Astrocyte (in vitro differentiated cells and primary cell): ENCODE measurements around the gene OXLD1. TPM values are rescaled to one million over a fixed set of nuclear protein-coding genes. Genes with fewer than 3 reads are reported as not detected.

ENCODE experiments used
- DNase-seq: peaks from one replicate; pipeline ENCODE4 v3.0.0-alpha.2; 2010; ENCODE audit warnings: low read depth
- FAIRE-seq: peaks from 2 replicates; lab custom pipeline; 2011; peaks lifted over from hg19 to GRCh38; lab: Jason Lieb, UNC
- H2AFZ ChIP-seq: 2 replicates; pipeline ENCODE4 v1.6.0; 2012; ENCODE audit warnings: low read depth, low read length, inconsistent platforms
- H3K27ac ChIP-seq: 2 replicates; pipeline ENCODE4 v1.5.1; 2011; ENCODE audit warnings: low read depth, low read length, inconsistent platforms
- H3K27me3 ChIP-seq: 2 replicates; pipeline ENCODE4 v1.6.0; 2011; ENCODE audit warnings: low read length, inconsistent platforms; ENCODE audit not compliant: insufficient read depth
- H3K36me3 ChIP-seq: 2 replicates; pipeline ENCODE4 v1.5.1; 2011; ENCODE audit warnings: low read length, inconsistent platforms; ENCODE audit not compliant: insufficient read depth
- H3K4me1 ChIP-seq: 2 replicates; pipeline ENCODE4 v1.5.1; 2011; ENCODE audit warnings: low read length, inconsistent platforms; ENCODE audit not compliant: insufficient read depth
- H3K4me2 ChIP-seq: 2 replicates; pipeline ENCODE4 v1.6.0; 2012; ENCODE audit warnings: low read length, inconsistent platforms
- H3K4me3 ChIP-seq: 2 replicates; pipeline ENCODE4 v1.5.1; 2011; ENCODE audit warnings: low read depth, mild to moderate bottlenecking, low read length, inconsistent platforms; ENCODE audit not compliant: insufficient read depth
- H3K79me2 ChIP-seq: 2 replicates; pipeline ENCODE4 v1.6.0; 2012; ENCODE audit warnings: mild to moderate bottlenecking, low read length, inconsistent platforms; ENCODE audit not compliant: insufficient read depth
- H3K9ac ChIP-seq: 2 replicates; pipeline ENCODE4 v1.6.0; 2012; ENCODE audit warnings: mild to moderate bottlenecking, low read length, inconsistent platforms
- H3K9me3 ChIP-seq: 2 replicates; pipeline ENCODE4 v1.5.1; 2012; ENCODE audit warnings: low read depth, mild to moderate bottlenecking, low read length, inconsistent platforms; ENCODE audit not compliant: insufficient read depth
- H4K20me1 ChIP-seq: 2 replicates; pipeline ENCODE4 v1.6.0; 2012; ENCODE audit warnings: low read length, inconsistent platforms; ENCODE audit not compliant: insufficient read depth
- H3K27ac Mint-ChIP-seq: one replicate; pipeline ENCODE4 v1.8.0; 2021; ENCODE audit warnings: mild to moderate bottlenecking, mixed read lengths; ENCODE audit not compliant: unreplicated experiment
- H3K27me3 Mint-ChIP-seq: one replicate; pipeline ENCODE4 v1.8.0; 2021; ENCODE audit warnings: low read depth, mixed read lengths; ENCODE audit not compliant: unreplicated experiment
- H3K36me3 Mint-ChIP-seq: one replicate; pipeline ENCODE4 v1.8.0; 2021; ENCODE audit warnings: low read depth, mixed read lengths; ENCODE audit not compliant: unreplicated experiment
- H3K4me1 Mint-ChIP-seq: one replicate; pipeline ENCODE4 v1.8.0; 2021; ENCODE audit warnings: low read depth, mixed read lengths; ENCODE audit not compliant: unreplicated experiment
- H3K4me3 Mint-ChIP-seq: one replicate; pipeline ENCODE4 v1.8.0; 2021; ENCODE audit warnings: mild to moderate bottlenecking, moderate library complexity, mixed read lengths; ENCODE audit not compliant: unreplicated experiment
- H3K9me3 Mint-ChIP-seq: one replicate; pipeline ENCODE4 v1.8.0; 2021; ENCODE audit warnings: mild to moderate bottlenecking, mixed read lengths; ENCODE audit not compliant: unreplicated experiment
- CTCF ChIP-seq: IDR thresholded peaks from 2 replicates; pipeline ENCODE4 v1.5.1; 2011; ENCODE audit warnings: low read depth, mild to moderate bottlenecking, inconsistent platforms, low read length, moderate library complexity; ENCODE audit not compliant: insufficient read depth
- EZH2 ChIP-seq: IDR thresholded peaks from 2 replicates; pipeline ENCODE4 v1.6.1; 2012; ENCODE audit warnings: mild to moderate bottlenecking, low read length, inconsistent platforms; ENCODE audit not compliant: insufficient read depth
- total RNA-seq: library from RNA; stranded (reverse); gene quantifications from 2 replicates; pipeline ENCODE4 v1.2.1, GENCODE V29; 2021

The OXLD1 gene
- total RNA-seq, 1 donor from 2014 or later: 22.0 TPM

GRCh38 chr17:81651692-81652091, 14.7 kb downstream of the OXLD1 start:
- peaks cover 8% of the 10 kb centered on the region for H3K4me1 ChIP-seq
- H3K4me1 Mint-ChIP-seq: no peaks in the 10 kb centered on the region
- peaks cover 20% of the 10 kb centered on the region for H3K27me3 ChIP-seq
- H3K79me2 ChIP-seq: no peaks in the 10 kb centered on the region
- H3K27ac ChIP-seq: no peak overlapping the region
- TF ChIP-seq EZH2 (no peak), CTCF (no peak)
- peaks cover 2% of the 10 kb centered on the region for H3K36me3 Mint-ChIP-seq
- DNase-seq (peak; percentile 75), FAIRE-seq (no peak)
- no peaks in the 10 kb centered on the region for H3K36me3 ChIP-seq
- no peak overlapping the region for H3K4me3 Mint-ChIP-seq
- H3K27me3 Mint-ChIP-seq: peaks cover 17% of the 10 kb centered on the region
- H3K27ac Mint-ChIP-seq: no peak overlapping the region
- peaks cover 4% of the 10 kb centered on the region for H3K9me3 Mint-ChIP-seq
- peak overlapping the region; percentile 50 for H3K4me2 ChIP-seq
- no peak overlapping the region for H3K9ac ChIP-seq
- H2AFZ ChIP-seq: no peak overlapping the region
- no peak overlapping the region for H3K4me3 ChIP-seq
- no peaks in the 10 kb centered on the region for H4K20me1 ChIP-seq
- H3K9me3 ChIP-seq: peaks cover 7% of the 10 kb centered on the region

- no peak for TF ChIP-seq EZH2
- no peak for TF ChIP-seq CTCF
- Histone ChIP-seq H3K4me3 (no peak overlapping the region), H3K9ac (no peak overlapping the region), H3K9me3 (peaks cover 7% of the 10 kb centered on the region), H3K27ac (no peak overlapping the region), H3K4me1 (peaks cover 8% of the 10 kb centered on the region), H3K79me2 (no peaks in the 10 kb centered on the region), H4K20me1 (no peaks in the 10 kb centered on the region), H3K36me3 (no peaks in the 10 kb centered on the region), H3K27me3 (peaks cover 20% of the 10 kb centered on the region), H2AFZ (no peak overlapping the region), H3K4me2 (no peak overlapping the region)
- FAIRE-seq: no peak
- Mint-ChIP-seq H3K36me3 (peaks cover 2% of the 10 kb centered on the region), H3K27me3 (peaks cover 18% of the 10 kb centered on the region), H3K4me1 (no peaks in the 10 kb centered on the region), H3K27ac (no peak overlapping the region), H3K4me3 (no peak overlapping the region), H3K9me3 (peaks cover 4% of the 10 kb centered on the region)
- DNase-seq: no peak
Measured at GRCh38 chr17:81650951-81651350, 15.5 kb downstream of the OXLD1 start.

GRCh38 chr17:81648707-81649085, 17.7 kb downstream of the OXLD1 start:
- Mint-ChIP-seq H3K9me3 (peaks cover 4% of the 10 kb centered on the region), H3K27ac (no peak overlapping the region), H3K27me3 (peaks cover 18% of the 10 kb centered on the region), H3K4me1 (no peaks in the 10 kb centered on the region), H3K4me3 (no peak overlapping the region), H3K36me3 (peaks cover 2% of the 10 kb centered on the region)
- no peaks in the 10 kb centered on the region for H3K79me2 ChIP-seq
- H2AFZ ChIP-seq: no peak overlapping the region
- no peak for DNase-seq
- TF ChIP-seq EZH2: no peak
- TF ChIP-seq CTCF: no peak
- no peaks in the 10 kb centered on the region for H4K20me1 ChIP-seq
- peaks cover 8% of the 10 kb centered on the region for H3K4me1 ChIP-seq
- no peak overlapping the region for H3K4me3 ChIP-seq
- H3K36me3 ChIP-seq: no peaks in the 10 kb centered on the region
- peak overlapping the region; percentile 39 for H3K4me2 ChIP-seq
- no peak overlapping the region for H3K9ac ChIP-seq
- peaks cover 20% of the 10 kb centered on the region for H3K27me3 ChIP-seq
- no peak overlapping the region for H3K27ac ChIP-seq
- H3K9me3 ChIP-seq: peaks cover 7% of the 10 kb centered on the region
- no peak for FAIRE-seq
